Heart left ventricle (tissue), 16 donors: ENCODE results near the gene CSNK1A1. TPM values are rescaled to one million over a fixed set of nuclear protein-coding genes. Genes with fewer than 3 reads are reported as not detected.

Source experiments
- ATAC-seq, 4 donors: fragments of 200-7000 bp; cut with Tn5 transposase; one replicate each; pipeline ENCODE4 v1.9.1; 2020 to 2022; ENCODE audit warnings: moderate library complexity in 4 of 4, mild to moderate bottlenecking in 3 of 4, moderate number of reproducible peaks in 1 of 4
- DNase-seq, 5 donors: peaks; one replicate each; pipeline ENCODE4 v3.0.0-alpha.2; 2020
- H3K27ac ChIP-seq, 12 donors: fragments of 200-600 bp; sonication (generic) in 4 of 12; one replicate each; pipeline versions ENCODE4 v1.5.0 to v1.8.0; 2016 to 2022; ENCODE audit warnings: mild to moderate bottlenecking in 2 of 12
- H3K27me3 ChIP-seq, 9 donors: fragments of 200-600 bp; sonication (generic) in 2 of 9; one replicate each; pipeline versions ENCODE4 v1.5.1 to v1.8.0; 2016 to 2022; ENCODE audit warnings: mild to moderate bottlenecking in 3 of 9
- H3K36me3 ChIP-seq, 9 donors: fragments of 200-600 bp; sonication (generic) in 2 of 9; one replicate each; pipeline versions ENCODE4 v1.5.0 to v1.8.0; 2018 to 2022; ENCODE audit warnings: mild to moderate bottlenecking in 2 of 9
- H3K4me1 ChIP-seq, 12 donors: fragments of 200-600 bp; sonication (generic) in 4 of 12; one replicate each; pipeline versions ENCODE4 v1.5.0 to v1.8.0; 2016 to 2022; ENCODE audit warnings: mild to moderate bottlenecking in 3 of 12
- H3K4me3 ChIP-seq, 12 donors: fragments of 200-600 bp; sonication (generic) in 4 of 12; one replicate each; pipeline versions ENCODE4 v1.5.0 to v1.8.0; 2017 to 2022; ENCODE audit warnings: mild to moderate bottlenecking in 9 of 12, moderate library complexity in 4 of 12
- H3K9me3 ChIP-seq, 12 donors: fragments of 200-600 bp; sonication (generic) in 4 of 12; one replicate each; pipeline versions ENCODE4 v1.5.0 to v1.8.0; 2016 to 2022; ENCODE audit warnings: mild to moderate bottlenecking in 1 of 12
- POLR2A ChIP-seq, 2 donors: fragments of 450-650 bp; IDR thresholded peaks; one replicate each; pipeline ENCODE4 v1.6.1; 2017; ENCODE audit warnings: antibody characterized with exemption in 2 of 2, mild to moderate bottlenecking in 2 of 2, moderate library complexity in 2 of 2
- WGBS, 4 donors: extraction: QIAGEN DNeasy Blood & Tissue Kit in 2 of 4; methylation state at CpG; one replicate each; pipeline versions ENCODE4 v1.1.5 to v1.1.7; 2013 to 2018; 5-methylcytosine and 5-hydroxymethylcytosine counted together
- intact Hi-C, 10 donors: fragments of 100-400 bp; cut with DNase I; formaldehyde crosslinking; loops; one replicate each; pipeline versions ENCODE4 v1.11.1 to v1.14.2; 2022
- polyA plus RNA-seq, 2 donors: library from polyadenylated mRNA; stranded (reverse); fragments of 200-250 nt; gene quantifications; one replicate each; pipeline ENCODE4 v1.2.3, GENCODE V29; 2013
- total RNA-seq, 9 donors: library from RNA; depleted of rRNA in 2 of 9; stranded (reverse); fragments of >200 nt in 2 of 9; fragmentation: NEBNext Ultra II Directional in 3 of 9; extraction: Animal tissue kit (Norgen Biotek cat#: 25700) in 3 of 9; gene quantifications; one replicate each; pipeline versions ENCODE4 v1.1.0 to v1.2.4, GENCODE V29; 2016 to 2023
- TF ChIP-seq, protein P1 (sequence below), 12 donors: fragments of 200-600 bp; sonication (generic) in 4 of 12; IDR thresholded peaks; one replicate each; pipeline versions ENCODE4 v1.5.0 to v1.8.0; 2018 to 2022; ENCODE audit warnings: antibody characterized with exemption in 12 of 12, mild to moderate bottlenecking in 5 of 12
- donor health status: ischemic (EF 13 %, LVEDD 7.1; RV severe dilation, severe dysfunction).
- donor health status: healthy with polysubstance abuse.
- donor health status: DM: no; HTN: yes; CAD: no.
- donor health status: DM: no; HTN: no; CAD: no.
- donor health status: ischemic (EF 25% LVEDD 6.9; RV normal size, moderate dysfunction).
- donor health status: ischemic (EF 25% LVEDD 5.7; RV mildly dilated, moderate dysfunction).
- donor health status: healthy.
- donor health status: DM: yes; HTN: yes; CAD: no.
- donor health status: ischemic (EF 35%, LVEDD 5.7; RV mildly dilated, moderate dysfunction).
- donor health status: nonischemic (EF 11% LVEDD 7.7; RV severe dilation, severe dysfunction).
- donor health status: DM: yes; HTN: yes; CAD: no.
- donor health status: PGD.
- donor health status: ischemic (EF 29% LVEDD 5.4; RV normal size, mild dysfunction).
- donor health status: nonischemic (EF 23%, LVEDD 6.1; RV moderate dilation, normal function).

CSNK1A1 gene
- total and polyA plus RNA-seq, 11 donors: 42.5 to 242 (median 209) TPM

- TF ChIP-seq POLR2A (IDR thresholded peaks at IDR 0.05): no peak
- TF ChIP-seq, protein P1, sequence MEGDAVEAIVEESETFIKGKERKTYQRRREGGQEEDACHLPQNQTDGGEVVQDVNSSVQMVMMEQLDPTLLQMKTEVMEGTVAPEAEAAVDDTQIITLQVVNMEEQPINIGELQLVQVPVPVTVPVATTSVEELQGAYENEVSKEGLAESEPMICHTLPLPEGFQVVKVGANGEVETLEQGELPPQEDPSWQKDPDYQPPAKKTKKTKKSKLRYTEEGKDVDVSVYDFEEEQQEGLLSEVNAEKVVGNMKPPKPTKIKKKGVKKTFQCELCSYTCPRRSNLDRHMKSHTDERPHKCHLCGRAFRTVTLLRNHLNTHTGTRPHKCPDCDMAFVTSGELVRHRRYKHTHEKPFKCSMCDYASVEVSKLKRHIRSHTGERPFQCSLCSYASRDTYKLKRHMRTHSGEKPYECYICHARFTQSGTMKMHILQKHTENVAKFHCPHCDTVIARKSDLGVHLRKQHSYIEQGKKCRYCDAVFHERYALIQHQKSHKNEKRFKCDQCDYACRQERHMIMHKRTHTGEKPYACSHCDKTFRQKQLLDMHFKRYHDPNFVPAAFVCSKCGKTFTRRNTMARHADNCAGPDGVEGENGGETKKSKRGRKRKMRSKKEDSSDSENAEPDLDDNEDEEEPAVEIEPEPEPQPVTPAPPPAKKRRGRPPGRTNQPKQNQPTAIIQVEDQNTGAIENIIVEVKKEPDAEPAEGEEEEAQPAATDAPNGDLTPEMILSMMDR (IDR thresholded peaks at IDR 0.05): no peak
- ATAC-seq (peak in 1 of 4 donors; percentile 11), DNase-seq (no peak)
- intact Hi-C loops: loop anchor here in 3 of 10 donors (5.0 to 10.0 kb wide), 2 partner anchors 48 to 51 kb away; no protein-coding TSS in a partner anchor
- H3K27ac ChIP-seq: peak overlapping the region in 3 of 12 donors; percentile 7 to 26 (median 14)
- no peaks in the 10 kb centered on the region for H3K9me3 ChIP-seq
- H3K4me3 ChIP-seq: no peak overlapping the region
- peaks cover 14 to 89% (median 83%) of the 10 kb centered on the region in 12 donors for H3K4me1 ChIP-seq
- 55 to 77% (median 64%) methylated on average over 3 to 6 of the region's 6 CpGs for WGBS, 4 donors
- H3K27me3 ChIP-seq: no peaks in the 10 kb centered on the region
- H3K36me3 ChIP-seq: peaks cover 0 to 88% (median 67%) of the 10 kb centered on the region in 9 donors
These were observed 5.9 kb downstream of the CSNK1A1 start for GRCh38 chr5:149545327-149545726.

DNA sequence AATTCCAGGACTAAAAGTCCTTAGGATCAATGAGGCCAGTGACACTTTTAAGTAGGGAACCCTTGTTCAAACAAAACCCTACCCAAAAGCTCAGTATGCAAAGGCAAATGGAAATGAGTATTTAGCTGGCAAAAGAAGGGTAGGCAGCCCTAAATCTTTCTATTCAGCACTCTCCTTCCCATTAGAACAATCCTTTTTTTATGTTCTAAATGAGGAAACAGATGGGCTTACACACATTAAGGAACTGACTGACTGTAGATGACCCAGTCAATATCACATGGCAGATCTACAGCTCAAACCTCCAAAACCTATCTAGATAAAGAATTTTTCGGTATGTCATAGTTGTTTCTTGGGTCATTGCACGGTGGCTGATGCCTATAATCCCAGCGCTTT lies 7.2 kb downstream of the CSNK1A1 start:
- H3K36me3 ChIP-seq: peaks cover 0 to 91% (median 69%) of the 10 kb centered on the region in 9 donors
- H3K27ac ChIP-seq: peak overlapping the region in 10 of 12 donors; percentile 26 to 69 (median 55)
- no peak for TF ChIP-seq POLR2A (IDR thresholded peaks at IDR 0.05)
- TF ChIP-seq, protein P1 (IDR thresholded peaks at IDR 0.05): no peak
- peaks cover 22 to 97% (median 92%) of the 10 kb centered on the region in 12 donors for H3K4me1 ChIP-seq
- H3K4me3 ChIP-seq: peak overlapping the region in 3 of 12 donors; percentile 1 to 23 (median 14)
- H3K9me3 ChIP-seq: no peaks in the 10 kb centered on the region
- no peaks in the 10 kb centered on the region for H3K27me3 ChIP-seq
- intact Hi-C loops: loop anchor here in 2 of 10 donors (10.0 kb wide), 1 partner anchor 49 kb away; no protein-coding TSS in a partner anchor
- DNase-seq (no peak), ATAC-seq (peak in 1 of 4 donors; percentile 14)
- WGBS, 4 donors: 40 to 52% (median 49%) methylated on average over 3 of the region's 3 CpGs

DNA sequence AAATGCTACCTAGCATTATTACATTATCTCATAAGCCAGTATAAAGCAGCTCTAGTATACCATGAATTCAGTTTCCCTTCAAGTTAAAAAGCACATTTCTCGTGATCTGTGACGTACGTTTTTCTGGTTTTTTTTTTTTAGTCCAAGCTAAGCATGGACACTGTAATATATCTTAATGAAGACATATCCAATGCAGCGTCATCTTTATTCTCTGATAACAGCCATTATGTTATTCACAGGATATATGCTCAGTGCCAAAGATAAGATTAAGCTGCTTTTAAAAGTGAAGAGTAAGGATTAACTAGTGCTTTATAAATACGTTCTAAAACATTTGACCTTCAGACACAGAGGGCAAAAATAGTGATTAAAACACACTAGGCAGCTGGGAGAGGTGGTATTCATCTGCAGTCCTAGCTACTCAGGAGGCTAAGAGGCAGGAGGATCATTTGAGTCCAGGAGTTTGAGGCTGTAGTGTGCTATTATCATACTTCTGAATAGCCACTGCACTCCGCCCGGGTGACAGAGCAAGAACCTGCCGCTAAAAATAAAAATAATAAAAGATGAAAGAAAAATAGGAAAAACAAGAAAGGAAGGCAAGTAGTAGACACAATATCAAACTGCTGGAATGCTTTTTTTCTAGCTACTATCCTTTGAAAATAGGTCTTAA lies 7.7 kb downstream of the CSNK1A1 start:
- Histone ChIP-seq H3K36me3 (peaks cover 0 to 91% (median 69%) of the 10 kb centered on the region in 9 donors), H3K27ac (peak overlapping the region in 11 of 12 donors; percentile 26 to 69 (median 53)), H3K4me1 (peaks cover 22 to 98% (median 92%) of the 10 kb centered on the region in 12 donors), H3K27me3 (no peaks in the 10 kb centered on the region), H3K4me3 (peak overlapping the region in 3 of 12 donors; percentile 1 to 23 (median 14)), H3K9me3 (no peaks in the 10 kb centered on the region)
- intact Hi-C loops: loop anchor here in 2 of 10 donors (10.0 kb wide), 1 partner anchor 49 kb away; no protein-coding TSS in a partner anchor
- DNase-seq (no peak), ATAC-seq (peak in 1 of 4 donors; percentile 8)
- 22 to 29% (median 26%) methylated on average over 8 of the region's 8 CpGs for WGBS, 4 donors
- TF ChIP-seq, protein P1 (IDR thresholded peaks at IDR 0.05): no peak
- no peak for TF ChIP-seq POLR2A (IDR thresholded peaks at IDR 0.05)

DNA sequence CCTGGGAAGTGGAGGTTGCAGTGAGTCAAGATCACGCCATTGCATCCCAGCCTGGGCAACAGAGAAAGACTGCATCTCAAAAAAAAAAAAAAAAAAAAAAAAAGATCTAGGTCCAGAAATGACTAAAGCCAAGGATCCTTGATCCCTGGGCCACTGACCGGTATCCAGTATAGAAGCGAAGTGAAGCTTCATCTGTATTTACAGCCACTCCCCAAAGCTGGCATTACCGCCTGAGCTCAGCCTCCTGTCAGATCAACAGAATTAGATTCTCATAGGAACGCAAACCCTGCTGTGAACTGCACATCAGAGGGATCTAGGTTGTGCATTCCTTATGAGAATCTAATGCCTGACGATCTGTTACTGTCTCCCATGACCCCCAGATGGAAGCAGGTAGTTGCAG lies 9.3 kb downstream of the CSNK1A1 start:
- 55 to 61% (median 58%) methylated on average over 6 of the region's 6 CpGs for WGBS, 4 donors
- Histone ChIP-seq H3K4me3 (no peak overlapping the region), H3K9me3 (no peaks in the 10 kb centered on the region), H3K4me1 (peaks cover 18 to 95% (median 81%) of the 10 kb centered on the region in 12 donors), H3K36me3 (peaks cover 0 to 89% (median 68%) of the 10 kb centered on the region in 9 donors), H3K27ac (peak overlapping the region in 1 of 12 donors; percentile 20), H3K27me3 (no peaks in the 10 kb centered on the region)
- no peak for TF ChIP-seq POLR2A (IDR thresholded peaks at IDR 0.05)
- TF ChIP-seq, protein P1 (IDR thresholded peaks at IDR 0.05): no peak
- ATAC-seq: peak in 1 of 4 donors; percentile 14
- intact Hi-C loops: loop anchor here in 2 of 10 donors (10.0 kb wide), 1 partner anchor 47 kb away; no protein-coding TSS in a partner anchor
- DNase-seq: no peak
